ENCODE measurements around the gene MCC.

Gene MCC

DNA sequence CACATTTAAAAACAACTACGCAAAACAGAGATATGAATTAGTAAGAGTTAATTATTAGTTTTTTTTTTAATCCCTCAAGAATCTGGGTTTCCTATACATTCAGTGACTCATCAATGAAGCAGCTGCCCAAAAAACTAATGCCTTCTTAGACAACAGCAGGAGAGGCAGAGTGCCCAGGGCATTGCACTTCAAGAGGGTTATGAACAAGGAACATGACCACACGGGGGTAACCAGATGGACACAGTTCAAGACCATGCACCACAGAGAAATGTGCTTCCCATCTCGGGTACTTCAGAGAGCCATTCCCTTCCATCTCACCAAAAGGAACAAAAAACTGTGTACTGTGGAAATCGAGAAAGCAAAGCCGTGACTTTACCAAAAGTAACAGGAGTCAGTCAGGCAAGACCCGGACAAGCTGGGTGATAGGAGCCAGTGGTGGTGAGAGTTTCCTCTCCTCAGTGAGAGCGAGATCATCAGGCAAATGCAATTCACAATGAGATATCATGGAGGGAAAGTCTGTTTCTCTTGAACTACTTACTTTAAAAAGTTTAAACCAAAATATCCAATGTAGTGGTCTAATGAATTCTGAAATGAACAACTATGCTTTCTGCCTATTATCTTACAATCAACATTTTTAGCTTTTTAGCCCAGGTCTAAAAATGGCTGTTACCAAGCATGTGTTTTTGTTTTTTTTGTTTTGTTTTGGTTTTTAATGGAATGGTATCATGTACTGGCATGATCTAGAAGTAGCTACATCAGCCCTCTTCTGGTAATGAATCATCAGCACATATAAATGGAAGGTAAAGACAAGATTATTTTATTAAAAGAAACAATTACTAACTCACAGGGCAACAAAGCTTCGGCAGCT is 245.5 kb downstream of the MCC start:
- DNase-seq (ENCODE audit: low read depth, low spot score): no peak
- ChIA-PET CTCF (interaction anchor here (0.6 to 1.7 kb wide), 2 partner anchors 10 to 16 kb away, joined by 3 to 4 read pairs; no protein-coding TSS in a partner anchor), POLR2A (no interaction called here)

DNA sequence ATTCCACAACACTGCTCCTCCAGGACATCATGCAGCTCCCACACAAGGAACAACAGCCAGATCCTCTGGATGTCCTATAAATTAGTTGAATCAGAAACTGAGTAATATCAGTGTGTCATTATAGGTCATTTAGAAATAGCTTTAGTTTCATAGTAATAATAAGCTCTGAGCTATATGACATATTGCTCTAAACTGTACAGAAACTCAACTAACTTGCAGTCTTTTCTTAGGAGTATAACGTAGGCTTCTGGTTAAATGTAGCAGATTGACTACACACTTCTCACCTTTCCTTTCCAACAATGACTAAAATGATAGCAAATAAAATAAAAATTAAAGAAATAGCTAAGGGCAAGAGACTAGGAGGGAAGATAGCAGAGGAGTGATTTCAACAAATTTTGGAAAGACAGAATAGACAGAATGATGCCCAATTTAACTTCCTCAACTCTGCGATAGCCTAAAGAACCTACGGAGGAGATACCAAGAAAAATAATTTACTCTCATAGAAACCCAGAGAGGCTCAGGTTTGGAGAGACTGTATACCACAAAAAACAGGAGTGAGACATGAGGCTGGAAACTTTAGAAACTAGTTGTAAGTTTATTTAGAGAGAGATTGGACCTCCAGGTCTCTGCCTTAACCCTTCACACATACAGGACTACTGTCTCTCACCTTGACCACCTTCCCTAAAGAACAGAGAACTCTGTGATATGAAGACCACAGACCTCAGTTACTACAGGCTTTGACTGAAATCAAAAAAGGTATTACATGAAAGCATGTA is 247.1 kb downstream of the MCC start:
- H3K4me3 ChIP-seq (ENCODE audit: low read depth, low read length): no peak overlapping the region
- TF ChIP-seq, protein P1, sequence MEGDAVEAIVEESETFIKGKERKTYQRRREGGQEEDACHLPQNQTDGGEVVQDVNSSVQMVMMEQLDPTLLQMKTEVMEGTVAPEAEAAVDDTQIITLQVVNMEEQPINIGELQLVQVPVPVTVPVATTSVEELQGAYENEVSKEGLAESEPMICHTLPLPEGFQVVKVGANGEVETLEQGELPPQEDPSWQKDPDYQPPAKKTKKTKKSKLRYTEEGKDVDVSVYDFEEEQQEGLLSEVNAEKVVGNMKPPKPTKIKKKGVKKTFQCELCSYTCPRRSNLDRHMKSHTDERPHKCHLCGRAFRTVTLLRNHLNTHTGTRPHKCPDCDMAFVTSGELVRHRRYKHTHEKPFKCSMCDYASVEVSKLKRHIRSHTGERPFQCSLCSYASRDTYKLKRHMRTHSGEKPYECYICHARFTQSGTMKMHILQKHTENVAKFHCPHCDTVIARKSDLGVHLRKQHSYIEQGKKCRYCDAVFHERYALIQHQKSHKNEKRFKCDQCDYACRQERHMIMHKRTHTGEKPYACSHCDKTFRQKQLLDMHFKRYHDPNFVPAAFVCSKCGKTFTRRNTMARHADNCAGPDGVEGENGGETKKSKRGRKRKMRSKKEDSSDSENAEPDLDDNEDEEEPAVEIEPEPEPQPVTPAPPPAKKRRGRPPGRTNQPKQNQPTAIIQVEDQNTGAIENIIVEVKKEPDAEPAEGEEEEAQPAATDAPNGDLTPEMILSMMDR (IDR thresholded peaks at IDR 0.05; ENCODE audit: insufficient read depth, low read length, missing control alignments): no peak
- POLR2A ChIA-PET: no interaction called here
- no peak for DNase-seq (ENCODE audit: low read depth, low spot score)
- CTCF ChIA-PET: interaction anchor here (1.2 kb wide), 1 partner anchor 245 kb away, joined by 3 read pairs; no protein-coding TSS in a partner anchor

More for the DNA sequence above, 245.5 kb downstream of the MCC start:
- TF ChIP-seq, protein P1 (IDR thresholded peaks at IDR 0.05; ENCODE audit: insufficient read depth, low read length, missing control alignments): no peak
- no peak overlapping the region for H3K4me3 ChIP-seq (ENCODE audit: low read depth, low read length)

DNA sequence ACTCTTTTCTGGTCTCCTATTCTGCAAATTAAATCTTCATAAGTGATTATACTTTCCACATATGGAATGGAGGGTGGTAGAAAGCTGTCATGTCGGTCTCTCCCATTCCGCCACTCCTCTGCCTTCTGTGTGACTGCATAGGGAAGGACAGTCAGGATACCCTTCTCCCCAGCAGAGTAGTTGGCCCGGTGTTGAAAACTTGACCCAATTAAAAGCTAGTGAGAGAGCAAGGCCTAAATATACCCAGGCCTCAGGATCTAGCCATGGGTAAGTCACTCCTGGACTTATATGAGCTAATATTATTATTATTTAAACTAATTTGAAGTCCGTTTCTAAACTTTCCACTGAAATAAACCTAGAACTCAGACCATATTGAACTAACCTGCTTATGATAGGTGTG is 248.2 kb downstream of the MCC start:
- DNase-seq (ENCODE audit: low read depth, low spot score): no peak
- ChIA-PET POLR2A (no interaction called here), CTCF (interaction anchor here (0.8 kb wide), 1 partner anchor 9 kb away, joined by 3 read pairs; no protein-coding TSS in a partner anchor)
- H3K4me3 ChIP-seq (ENCODE audit: low read depth, low read length): no peak overlapping the region
- TF ChIP-seq, protein P1 (IDR thresholded peaks at IDR 0.05; ENCODE audit: insufficient read depth, low read length, missing control alignments): no peak

DNA sequence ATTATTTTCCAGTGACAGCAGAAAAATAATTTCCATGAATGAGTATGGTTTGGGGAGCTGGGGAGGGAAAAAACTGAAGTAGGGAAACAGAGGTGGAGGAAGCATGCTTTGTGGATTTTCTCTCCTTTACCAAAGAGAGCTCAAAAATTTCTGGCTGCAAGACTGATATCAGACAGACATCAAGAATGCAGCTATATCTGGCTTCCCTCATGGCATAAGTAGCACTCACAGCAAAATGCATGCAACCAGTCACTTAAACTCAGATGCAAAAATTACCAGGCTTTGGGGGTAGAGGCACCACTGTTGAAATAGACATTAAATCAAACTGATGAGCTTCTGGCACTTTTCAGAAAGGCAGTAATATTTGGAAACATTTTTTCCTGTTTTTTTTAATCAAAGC is 250.4 kb downstream of the MCC start:
- no peak overlapping the region for H3K4me3 ChIP-seq (ENCODE audit: low read depth, low read length)
- no peak for DNase-seq (ENCODE audit: low read depth, low spot score)
- ChIA-PET POLR2A (no interaction called here), CTCF (interaction anchor here (1.0 kb wide), 1 partner anchor 242 kb away, joined by 3 read pairs; no protein-coding TSS in a partner anchor)
- TF ChIP-seq, protein P1 (IDR thresholded peaks at IDR 0.05; ENCODE audit: insufficient read depth, low read length, missing control alignments): no peak

DNA sequence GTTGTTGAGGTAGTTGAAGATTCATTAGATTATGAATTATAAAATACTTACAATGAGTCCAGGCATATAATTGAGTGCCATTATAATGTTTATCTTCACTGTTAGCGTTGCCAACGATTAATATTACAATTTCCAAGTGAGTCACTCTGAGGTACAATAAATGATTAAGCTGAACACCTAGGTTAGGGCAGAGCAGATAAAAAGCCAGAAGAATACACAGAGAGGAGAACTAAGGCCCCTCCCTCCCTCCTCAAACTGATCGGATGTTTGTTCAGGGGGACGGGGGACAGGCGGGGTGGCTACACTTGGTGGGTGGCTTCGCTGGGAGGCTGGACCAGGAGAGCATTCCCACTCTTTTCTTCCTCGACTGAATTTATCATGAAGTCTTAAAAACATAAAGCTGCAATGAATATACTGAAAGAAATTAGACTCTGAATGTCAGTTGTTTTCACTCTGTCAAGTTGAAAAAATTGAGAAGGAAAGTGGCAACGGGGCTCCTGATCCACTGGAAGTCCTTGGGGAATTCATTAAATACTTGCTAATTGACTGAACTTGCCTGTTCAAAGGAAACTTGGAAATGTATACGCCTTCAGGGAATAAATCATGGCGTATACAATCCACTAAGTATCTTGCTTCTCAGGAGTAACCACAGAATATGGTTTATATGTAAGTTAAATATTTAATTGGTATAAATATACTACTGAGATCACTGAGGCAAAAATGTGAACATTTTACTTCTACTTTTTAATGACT is 251.5 kb downstream of the MCC start:
- CTCF ChIA-PET: no interaction called here
- DNase-seq (ENCODE audit: low read depth, low spot score): no peak
- TF ChIP-seq, protein P1 (IDR thresholded peaks at IDR 0.05; ENCODE audit: insufficient read depth, low read length, missing control alignments): no peak
- no peak overlapping the region for H3K4me3 ChIP-seq (ENCODE audit: low read depth, low read length)
- POLR2A ChIA-PET: no interaction called here
